A549 (cell line): ENCODE data around the gene CSNK1A1L. TPM values are rescaled to one million over a fixed set of nuclear protein-coding genes. Genes with fewer than 3 reads are reported as not detected.

Experiments
- ATAC-seq, 2 experiments: fragments of 200-7000 bp in 1 of 2; fragments of >200 bp in 1 of 2; cut with Nextera tagmentation in 1 of 2; cut with Tn5 transposase in 1 of 2; 3 replicates each; pipeline versions ENCODE4 v1.8.0 to v1.9.1; 2018 to 2020; ENCODE audit warnings: mild to moderate bottlenecking in 1 of 2, moderate library complexity in 1 of 2
- CTCF ChIA-PET: fragments of 300-600 bp; sonication (Branson Sonifier 250); formaldehyde crosslinking; extraction: SDS; loops from one replicate; lab custom pipeline; 2021; ENCODE audit warnings: antibody characterized with exemption, inconsistent platforms; lab: Yijun Ruan, JAX
- POLR2A ChIA-PET: fragments of 350-600 bp; formaldehyde crosslinking; extraction: SDS; loops from one replicate; lab custom pipeline; 2021; ENCODE audit warnings: antibody characterized with exemption, inconsistent platforms; lab: Yijun Ruan, JAX
- DNase-seq, 2 experiments: peaks; one replicate each; pipeline versions ENCODE4 v3.0.0 to v3.0.0-alpha.2; 2011 to 2016; ENCODE audit warnings: low read depth in 1 of 2, low spot score in 1 of 2
- FAIRE-seq: peaks from 2 replicates; lab custom pipeline; 2011; peaks lifted over from hg19 to GRCh38; lab: Jason Lieb, UNC
- H3K27ac ChIP-seq, 2 experiments: fragments of >200 bp; sonication (Bioruptor Twin); formaldehyde crosslinking; 3 replicates each; pipeline ENCODE4 v1.5.1; 2016 to 2017
- H3K4me1 ChIP-seq: fragments of >200 bp; sonication (Bioruptor Twin); formaldehyde crosslinking; 3 replicates; pipeline ENCODE4 v1.6.1; 2016
- H3K4me2 ChIP-seq: fragments of >200 bp; sonication (Bioruptor Twin); formaldehyde crosslinking; 3 replicates; pipeline ENCODE4 v1.6.1; 2016
- H3K4me3 ChIP-seq: fragments of >200 bp; sonication (Bioruptor Twin); formaldehyde crosslinking; 3 replicates; pipeline ENCODE4 v1.5.1; 2016
- H3K9me3 ChIP-seq: fragments of >200 bp; sonication (Bioruptor Twin); formaldehyde crosslinking; 3 replicates; pipeline ENCODE4 v1.6.1; 2016
- BHLHE40 ChIP-seq: IDR thresholded peaks from 2 replicates; pipeline ENCODE4 v1.6.1; 2012; ENCODE audit warnings: low read depth, low read length, inconsistent platforms
- CBX8 ChIP-seq: fragments of 200-600 bp; sonication (generic); IDR thresholded peaks from 2 replicates; pipeline ENCODE4 v1.6.1; 2016
- CHD2 ChIP-seq: fragments of 150-350 bp; IDR thresholded peaks from 2 replicates; pipeline ENCODE4 v1.6.1; 2014; ENCODE audit warnings: low read length; ENCODE audit not compliant: partially characterized antibody
- CTCF ChIP-seq: fragments of >200 bp; sonication (Bioruptor Twin); formaldehyde crosslinking; IDR thresholded peaks from 3 replicates; pipeline ENCODE4 v1.5.1; 2016
- E2F6 ChIP-seq: IDR thresholded peaks from 2 replicates; pipeline ENCODE4 v1.6.1; 2012; ENCODE audit warnings: low read depth, borderline replicate concordance
- ELK1 ChIP-seq: fragments of 150-350 bp; IDR thresholded peaks from 2 replicates; pipeline ENCODE4 v1.6.1; 2014; ENCODE audit warnings: low read depth, mild to moderate bottlenecking, low read length
- EP300 ChIP-seq, 2 experiments: fragments of >200 bp; sonication (Bioruptor Twin); formaldehyde crosslinking; IDR thresholded peaks; 2 replicates in 1 of 2; 3 replicates in 1 of 2; pipeline ENCODE4 v1.6.1; 2016 to 2017
- ESRRA ChIP-seq: fragments of 150-350 bp; IDR thresholded peaks from 2 replicates; pipeline ENCODE4 v1.6.1; 2014; ENCODE audit warnings: mild to moderate bottlenecking, low read length, borderline replicate concordance
- FOSB ChIP-seq: fragments of 250-450 bp; sonication (Bioruptor Pico); IDR thresholded peaks from 2 replicates; pipeline ENCODE4 v1.5.0; 2020; ENCODE audit warnings: mild to moderate bottlenecking, moderate library complexity
- FOXS1 ChIP-seq: fragments of 250-450 bp; sonication (Bioruptor Pico); IDR thresholded peaks from 2 replicates; pipeline ENCODE4 v1.5.0; 2020; ENCODE audit warnings: mild to moderate bottlenecking, moderate library complexity
- GATA3 ChIP-seq: IDR thresholded peaks from 2 replicates; pipeline ENCODE4 v1.6.1; 2012; ENCODE audit warnings: borderline replicate concordance
- HOXA7 ChIP-seq: fragments of 250-450 bp; sonication (Bioruptor Pico); IDR thresholded peaks from 2 replicates; pipeline ENCODE4 v1.5.0; 2020; ENCODE audit warnings: mild to moderate bottlenecking, moderate library complexity
- HOXB13 ChIP-seq: fragments of 250-450 bp; sonication (Bioruptor Pico); IDR thresholded peaks from 2 replicates; pipeline ENCODE4 v1.5.0; 2020; ENCODE audit warnings: low read depth, mild to moderate bottlenecking, moderate library complexity
- HOXB5 ChIP-seq: fragments of 250-450 bp; sonication (Bioruptor Pico); IDR thresholded peaks from 2 replicates; pipeline ENCODE4 v1.5.0; 2020; ENCODE audit warnings: mild to moderate bottlenecking, moderate library complexity
- MAZ ChIP-seq: fragments of 150-350 bp; IDR thresholded peaks from 2 replicates; pipeline ENCODE4 v1.6.1; 2014; ENCODE audit warnings: antibody characterized with exemption, low read depth, low read length, borderline replicate concordance
- NPAS2 ChIP-seq: fragments of 250-450 bp; sonication (Bioruptor Pico); IDR thresholded peaks from 2 replicates; pipeline ENCODE4 v1.8.0; 2022; ENCODE audit warnings: mild to moderate bottlenecking, moderate library complexity, borderline replicate concordance
- PHF8 ChIP-seq: fragments of 200-600 bp; sonication (generic); IDR thresholded peaks from 2 replicates; pipeline ENCODE4 v1.6.1; 2016; ENCODE audit warnings: low read depth, mild to moderate bottlenecking, antibody characterized with exemption, moderate library complexity, borderline replicate concordance
- POLR2A ChIP-seq: IDR thresholded peaks from 2 replicates; pipeline ENCODE4 v1.6.1; 2012; ENCODE audit warnings: mild to moderate bottlenecking, low read length
- POLR2AphosphoS2 ChIP-seq: conservative IDR thresholded peaks from 2 replicates; pipeline ENCODE4 v1.6.1; 2012; ENCODE audit warnings: low read length, improper control_type of control experiment, inconsistent platforms
- RAD21 ChIP-seq, 2 experiments: fragments of >200 bp in 1 of 2; sonication (Bioruptor Twin) in 1 of 2; formaldehyde crosslinking in 1 of 2; IDR thresholded peaks in 1 of 2; conservative IDR thresholded peaks in 1 of 2; 2 replicates in 1 of 2; 3 replicates in 1 of 2; pipeline ENCODE4 v1.6.1; 2012 to 2018; ENCODE audit warnings: inconsistent platforms in 1 of 2
- RCOR1 ChIP-seq: fragments of 150-350 bp; IDR thresholded peaks from 2 replicates; pipeline ENCODE4 v1.6.1; 2014; ENCODE audit warnings: antibody characterized with exemption, low read length, low read depth
- REST ChIP-seq: fragments of 200-600 bp; sonication (generic); IDR thresholded peaks from 2 replicates; pipeline ENCODE4 v1.6.1; 2016; ENCODE audit warnings: antibody characterized with exemption, mild to moderate bottlenecking, moderate library complexity
- RFX5 ChIP-seq: fragments of 450-650 bp; IDR thresholded peaks from 2 replicates; pipeline ENCODE4 v1.7.1; 2014; ENCODE audit warnings: antibody characterized with exemption, mild to moderate bottlenecking, moderate library complexity
- RNF2 ChIP-seq: fragments of 200-600 bp; sonication (generic); IDR thresholded peaks from 2 replicates; pipeline ENCODE4 v1.6.1; 2016; ENCODE audit warnings: low read depth, mild to moderate bottlenecking, antibody characterized with exemption, moderate library complexity, borderline replicate concordance
- SMC3 ChIP-seq: fragments of >200 bp; sonication (Bioruptor Twin); formaldehyde crosslinking; IDR thresholded peaks from 3 replicates; pipeline ENCODE4 v1.6.1; 2018; ENCODE audit warnings: inconsistent platforms
- USF2 ChIP-seq: fragments of 450-650 bp; IDR thresholded peaks from 2 replicates; pipeline ENCODE4 v1.6.1; 2014; ENCODE audit warnings: antibody characterized with exemption
- ZFP36 ChIP-seq: fragments of 450-650 bp; IDR thresholded peaks from 2 replicates; pipeline ENCODE4 v1.6.1; 2014; ENCODE audit warnings: borderline replicate concordance; ENCODE audit not compliant: partially characterized antibody
- ZSCAN20 ChIP-seq: fragments of 250-450 bp; sonication (Bioruptor Pico); IDR thresholded peaks from 2 replicates; pipeline ENCODE4 v1.8.0; 2022; ENCODE audit warnings: mild to moderate bottlenecking, moderate library complexity
- WGBS: methylation state at CpG from one replicate; pipeline ENCODE4 v1.1.6; 2017; ENCODE audit errors: missing lambda C conversion rate; 5-methylcytosine and 5-hydroxymethylcytosine counted together
- polyA plus RNA-seq, 4 experiments: library from polyadenylated mRNA; depleted of rRNA in 3 of 4; stranded (reverse); fragments of >200 nt; fragmentation: RNase III in 1 of 4; extraction: RNeasy Plus Mini Kit Qiagen cat#74134 plus additional on column Dnase treatment in 1 of 4; gene quantifications; 2 replicates in 3 of 4; 3 replicates in 1 of 4; pipeline ENCODE4 v1.2.3, GENCODE V29; 2011 to 2017

The CSNK1A1L gene
- polyA plus RNA-seq, 2 of the 4 experiments (the other 2 are of a cell fraction): not detected

GRCh38 chr13:37113534-37113933, 8.1 kb upstream of the CSNK1A1L start:
- H3K4me2 ChIP-seq: no peak overlapping the region
- no peak for FAIRE-seq
- no peaks in the 10 kb centered on the region for H3K4me1 ChIP-seq
- no peak overlapping the region for H3K4me3 ChIP-seq
- TF ChIP-seq ZFP36: no peak
- no peak for TF ChIP-seq MAZ
- no peak for TF ChIP-seq POLR2A
- TF ChIP-seq EP300 (IDR thresholded peaks at IDR 0.05): no peak
- TF ChIP-seq USF2: no peak
- TF ChIP-seq CBX8: no peak
- TF ChIP-seq GATA3: no peak
- no peak for TF ChIP-seq ELK1
- TF ChIP-seq PHF8: no peak
- no peak for TF ChIP-seq HOXB13 (CRISPR knock-in tag)
- TF ChIP-seq NPAS2 (CRISPR knock-in tag): no peak
- TF ChIP-seq HOXA7 (CRISPR knock-in tag): no peak
- no peak for TF ChIP-seq FOSB
- no peak for TF ChIP-seq CHD2
- no peak for TF ChIP-seq REST
- TF ChIP-seq FOXS1: no peak
- no peak for TF ChIP-seq POLR2AphosphoS2
- TF ChIP-seq, all 56 proteins: peak for 0
- no peaks in the 10 kb centered on the region for H3K9me3 ChIP-seq
- POLR2A ChIA-PET: no interaction called here
- CTCF ChIA-PET: interaction anchor here (0.6 kb wide), 2 partner anchors 447 to 721 kb away, joined by 3 read pairs; no protein-coding TSS in a partner anchor
- WGBS: 43% methylated on average over 2 of the region's 2 CpGs
- DNase-seq (no peak), ATAC-seq (no peak)
- no peak overlapping the region for H3K27ac ChIP-seq

GRCh38 chr13:37109051-37109678, 3.7 kb upstream of the CSNK1A1L start:
- Histone ChIP-seq H3K9me3 (no peaks in the 10 kb centered on the region), H3K4me3 (no peak overlapping the region), H3K27ac (no peak overlapping the region), H3K4me2 (no peak overlapping the region), H3K4me1 (no peaks in the 10 kb centered on the region)
- CTCF ChIA-PET: interaction anchor here (1.4 kb wide), 1 partner anchor 38 kb away, joined by 4 read pairs; no protein-coding TSS in a partner anchor
- POLR2A ChIA-PET: no interaction called here
- 0% methylated on average over 1 of the region's 1 CpG for WGBS
- FAIRE-seq (no peak), DNase-seq (peak in 1 of 2 experiments; percentile 1), ATAC-seq (no peak)
- TF ChIP-seq E2F6 (no peak), RAD21 (conservative IDR thresholded peaks at IDR 0.05 in 1 of 2, IDR thresholded peaks at IDR 0.05 in 1 of 2) (peak; percentile 34 to 49; a peak in 4 of 5 replicates), ELK1 (no peak), RFX5 (no peak), CHD2 (no peak), CTCF (peak; percentile 33), POLR2AphosphoS2 (no peak), ZSCAN20 (CRISPR knock-in tag) (no peak), RCOR1 (no peak), HOXB5 (no peak), ESRRA (no peak), SMC3 (peak; percentile 44; the same call in 2 of the 3 replicates), RNF2 (no peak), BHLHE40 (no peak)
